HG02973 (cell line): ENCODE results near the gene OST4.
"Not testable (repeated sequence)": the region's sequence is repeated elsewhere in the genome, so short reads cannot be mapped to it uniquely, and the experiment has no call there.

Experiments used
- ATAC-seq: cut with Tn5 transposase; IDR thresholded peaks from one replicate; pipeline ENCODE4 v1.9.1; 2021; ENCODE audit warnings: moderate library complexity; ENCODE audit not compliant: unreplicated experiment

The OST4 gene

GRCh38 chr2:27071277-27071989 is at the start of gene OST4:
OST4 (minus strand) TSS chr2:27071654.
- peak; percentile 78 for ATAC-seq

DNA sequence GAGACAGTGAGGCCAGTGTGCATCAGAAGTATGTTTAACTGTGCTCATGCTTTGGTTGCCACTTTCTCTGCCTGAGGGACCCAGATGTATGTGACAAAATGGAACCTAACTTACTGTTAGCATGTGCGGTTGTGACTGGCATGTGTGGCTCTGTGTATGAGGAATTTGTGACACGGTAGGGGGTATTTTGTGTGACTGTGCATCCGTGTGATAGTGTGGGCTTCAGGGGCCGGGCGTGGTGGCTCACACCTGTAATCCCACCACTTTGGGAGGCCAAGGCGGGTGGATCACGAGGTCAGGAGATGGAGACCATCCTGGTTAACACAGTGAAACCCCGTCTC is 47.8 kb upstream of the OST4 start:
- ATAC-seq: not testable (repeated sequence)

DNA sequence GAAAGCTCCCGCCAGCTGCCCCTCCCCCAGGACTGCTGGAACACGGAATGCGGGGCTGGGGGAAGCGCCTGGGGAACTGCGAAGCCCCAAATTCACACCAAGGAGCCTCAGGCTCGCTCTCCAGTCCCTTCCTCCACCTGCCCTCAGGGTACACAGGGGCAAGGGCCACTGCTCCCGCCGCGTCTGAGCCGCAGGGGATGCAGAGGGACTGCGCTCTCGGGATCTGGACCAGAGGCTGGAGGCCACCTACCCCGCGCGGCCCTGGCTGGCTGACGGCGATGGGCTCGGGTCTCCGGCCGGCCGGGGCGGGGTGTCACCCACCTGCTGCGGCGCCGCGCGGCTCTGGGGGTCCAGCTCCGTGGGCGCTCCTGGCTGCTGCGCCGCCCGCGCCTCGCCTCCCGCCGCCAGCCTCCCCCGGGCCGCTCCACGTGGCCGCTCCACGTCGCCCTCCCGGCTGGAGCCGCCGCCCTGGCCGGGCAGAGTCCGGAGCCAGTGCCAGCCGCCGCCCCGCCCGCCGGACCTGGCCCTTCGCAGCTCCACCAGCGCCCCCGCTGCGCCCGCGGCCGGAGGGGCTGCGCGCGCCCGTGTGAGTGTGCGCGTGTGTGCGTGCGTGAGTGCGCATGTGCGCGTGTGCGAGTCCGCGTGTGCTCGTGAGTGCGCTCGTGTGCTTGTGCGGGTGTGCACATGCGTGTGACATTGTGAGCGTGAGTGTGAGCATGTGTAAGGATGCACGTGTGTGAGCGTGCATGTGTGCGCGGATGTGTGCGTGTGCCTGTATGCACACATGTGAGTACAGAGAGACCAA is 47.3 kb upstream of the OST4 start, which contains the start of gene CGREF1:
CGREF1 (minus strand) TSS at position 604 of the 805 bp plus-strand sequence. CDS start 14,762 bp downstream, outside the sequence.
- no peak for ATAC-seq

DNA sequence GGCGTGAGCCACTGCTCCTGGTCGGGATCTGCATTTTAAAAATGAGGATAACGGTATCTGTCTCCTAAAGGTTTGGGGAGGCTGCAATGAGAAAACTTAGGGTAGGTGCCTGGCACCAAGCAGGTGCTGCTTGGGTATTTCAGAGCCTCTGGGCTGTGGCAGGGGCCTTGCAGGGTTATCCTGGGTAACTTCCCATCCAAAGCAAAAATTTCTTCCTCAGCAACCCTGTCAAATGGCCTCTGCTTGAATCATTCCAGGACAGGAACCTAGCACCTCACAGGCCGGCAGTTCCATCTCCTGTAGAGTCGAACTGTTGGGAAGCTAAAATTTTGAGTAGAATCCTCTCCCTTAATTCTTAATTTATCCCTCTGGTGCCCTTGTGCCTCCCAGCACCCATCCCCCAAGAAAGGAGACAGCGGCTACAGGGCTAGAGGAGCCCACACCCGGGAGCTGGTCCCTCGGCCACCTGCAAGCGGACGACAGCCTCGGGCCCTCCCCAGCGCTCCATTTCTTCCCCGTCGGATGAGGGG is 46.6 kb upstream of the OST4 start:
- ATAC-seq: no peak

GRCh38 chr2:27115519-27115918 is 44.1 kb upstream of the OST4 start:
- ATAC-seq: no peak

- not testable (repeated sequence) for ATAC-seq
These were observed 40.1 kb upstream of the OST4 start for GRCh38 chr2:27111392-27112078.

DNA sequence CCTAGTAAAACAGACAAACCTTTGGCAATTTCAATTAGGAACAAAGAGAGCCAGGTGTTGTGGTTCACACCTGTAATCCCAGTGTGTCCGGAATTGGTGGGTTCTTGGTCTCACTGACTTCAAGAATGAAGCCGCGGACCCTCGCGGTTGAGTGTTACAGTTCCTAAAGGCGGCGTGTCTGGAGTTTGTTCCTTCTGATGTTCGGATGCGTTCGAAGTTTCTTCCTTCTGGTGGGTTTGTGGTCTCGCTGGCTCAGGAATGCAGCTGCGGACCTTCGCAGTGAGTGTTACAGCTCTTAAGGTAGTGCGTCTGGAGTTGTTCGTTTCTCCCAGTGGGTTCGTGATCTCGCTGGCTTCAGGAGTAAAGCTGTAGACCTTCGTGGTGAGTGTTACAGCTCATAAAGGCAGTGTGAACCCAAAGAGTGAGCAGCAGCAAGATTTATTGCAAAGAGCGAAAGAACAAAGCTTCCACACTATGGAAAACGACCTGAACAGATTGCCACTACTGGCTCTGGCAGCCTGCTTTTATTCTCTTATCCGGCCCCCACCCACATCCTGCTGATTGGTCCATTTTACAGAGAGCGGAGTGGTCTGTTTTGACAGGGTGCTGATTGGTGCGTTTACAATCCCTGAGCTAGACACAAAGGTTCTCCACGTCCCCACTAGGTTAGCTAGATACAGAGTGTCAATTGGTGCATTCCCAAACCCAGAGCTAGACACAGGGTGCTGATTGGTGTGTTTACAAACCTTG is 39.3 kb upstream of the OST4 start:
- not testable (repeated sequence) for ATAC-seq

DNA sequence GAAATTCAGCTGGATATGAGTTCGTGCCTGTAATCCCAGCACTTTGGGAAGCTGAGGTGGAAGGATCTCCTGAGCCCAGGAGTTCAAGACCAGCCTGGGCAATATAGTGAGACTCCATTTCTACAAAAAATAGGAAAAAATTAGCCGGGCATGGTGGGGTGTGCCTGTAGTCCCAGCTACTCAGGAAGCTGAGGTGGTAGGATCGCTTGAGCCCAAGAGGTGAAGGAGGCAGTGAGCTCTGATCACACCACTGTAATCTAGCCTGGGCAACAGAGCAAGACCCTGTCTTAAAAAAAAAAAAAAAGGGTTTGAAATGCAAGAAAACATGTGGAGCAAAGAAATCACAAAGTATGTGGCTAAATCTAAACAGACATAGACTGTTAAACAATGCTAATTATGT is 37.6 kb upstream of the OST4 start:
- no peak for ATAC-seq

- no peak for ATAC-seq
These were observed 36.8 kb upstream of the OST4 start for GRCh38 chr2:27108221-27108620.

GRCh38 chr2:27105981-27106380 is 34.5 kb upstream of the OST4 start:
- ATAC-seq: no peak

- ATAC-seq: no peak
These were observed 30.9 kb upstream of the OST4 start for GRCh38 chr2:27102329-27102728.

- no peak for ATAC-seq
These were observed 28.6 kb upstream of the OST4 start for GRCh38 chr2:27100036-27100435.

DNA sequence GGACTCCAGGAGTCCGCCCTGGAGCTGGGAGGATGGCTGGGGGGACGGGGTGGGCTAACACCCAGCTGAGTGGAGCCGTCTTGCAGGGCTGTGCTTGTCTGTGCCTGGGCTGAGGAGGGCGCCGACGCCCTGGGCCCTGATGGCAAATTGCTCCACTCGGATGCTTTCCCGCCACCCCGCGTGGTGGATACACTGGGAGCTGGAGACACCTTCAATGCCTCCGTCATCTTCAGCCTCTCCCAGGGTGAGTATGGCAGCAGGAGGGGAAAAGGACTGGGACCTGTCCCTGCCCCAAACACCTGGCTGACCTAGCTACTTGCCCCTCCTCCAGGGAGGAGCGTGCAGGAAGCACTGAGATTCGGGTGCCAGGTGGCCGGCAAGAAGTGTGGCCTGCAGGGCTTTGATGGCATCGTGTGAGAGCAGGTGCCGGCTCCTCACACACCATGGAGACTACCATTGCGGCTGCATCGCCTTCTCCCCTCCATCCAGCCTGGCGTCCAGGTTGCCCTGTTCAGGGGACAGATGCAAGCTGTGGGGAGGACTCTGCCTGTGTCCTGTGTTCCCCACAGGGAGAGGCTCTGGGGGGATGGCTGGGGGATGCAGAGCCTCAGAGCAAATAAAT is 28.0 kb upstream of the OST4 start:
- ATAC-seq: no peak

GRCh38 chr2:27097341-27097740 is 25.9 kb upstream of the OST4 start:
- no peak for ATAC-seq

GRCh38 chr2:27096748-27097297 is 25.4 kb upstream of the OST4 start:
- ATAC-seq: no peak

DNA sequence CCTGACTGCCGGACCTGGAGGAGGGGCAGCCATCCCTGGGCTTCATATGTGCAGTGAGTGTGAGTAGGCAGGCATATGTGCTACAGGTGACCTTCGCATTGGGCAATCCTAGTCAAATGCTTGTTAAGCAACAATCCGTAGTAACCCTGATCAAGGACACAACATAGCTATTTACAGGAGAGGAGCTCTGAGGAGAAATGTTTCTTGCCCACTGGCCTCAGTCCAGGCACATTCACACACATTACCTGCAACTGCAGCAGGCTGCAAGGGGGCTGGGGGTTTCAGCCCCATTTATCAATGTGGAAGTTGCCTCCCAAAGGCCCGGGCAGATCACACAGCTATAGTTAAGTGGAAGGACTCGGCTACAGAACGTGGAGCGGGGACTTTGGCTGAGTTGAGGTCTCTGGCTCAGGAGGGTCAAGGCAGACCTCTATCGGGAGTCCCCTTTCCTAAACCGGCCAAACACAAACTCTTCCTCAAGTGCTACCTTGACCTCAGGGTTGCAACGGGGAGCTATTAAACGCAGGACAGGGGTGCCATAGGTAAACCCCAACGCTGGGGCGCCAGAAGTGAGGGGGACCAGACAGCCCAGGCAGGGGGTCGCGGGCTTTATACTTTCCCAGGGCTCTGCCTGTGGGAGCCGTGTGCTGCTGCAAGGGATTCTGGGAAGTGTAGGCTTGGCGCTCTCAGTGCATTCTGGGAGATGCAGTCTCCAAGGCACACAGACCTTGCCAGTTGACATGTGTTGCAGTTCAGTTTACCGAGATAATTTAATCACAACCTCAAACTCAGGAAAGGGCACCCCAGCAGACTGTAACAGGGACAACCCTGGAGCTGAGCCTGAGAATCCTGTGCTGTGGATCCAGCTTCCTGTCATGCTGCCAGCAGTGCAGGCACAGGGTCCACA is 24.5 kb upstream of the OST4 start:
- ATAC-seq: no peak

DNA sequence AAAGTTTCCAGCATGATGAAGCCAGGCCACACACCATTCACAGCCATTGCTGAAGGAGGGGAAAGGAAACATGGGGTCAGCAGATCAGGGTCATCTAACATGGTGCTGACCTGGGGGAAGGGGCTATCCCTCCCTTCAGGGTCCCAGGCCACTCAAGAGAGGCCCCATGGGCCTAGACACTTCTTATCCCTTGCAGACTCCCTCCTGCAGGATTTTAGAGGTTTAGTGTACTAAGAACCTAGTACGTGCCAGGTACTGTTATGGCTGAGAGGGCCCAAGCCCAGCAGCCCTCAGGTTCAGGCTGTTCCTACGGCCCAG is 23.9 kb upstream of the OST4 start:
- no peak for ATAC-seq

GRCh38 chr2:27094353-27094984 is 23.0 kb upstream of the OST4 start:
- no peak for ATAC-seq
